ENCODE data around the gene THRB. TPM values are rescaled to one million over a fixed set of nuclear protein-coding genes. Genes with fewer than 3 reads are reported as not detected.

Gene THRB
- total RNA-seq, 3 donors from 2014 or later: 29.8 to 40.2 (median 39.2) TPM

DNA sequence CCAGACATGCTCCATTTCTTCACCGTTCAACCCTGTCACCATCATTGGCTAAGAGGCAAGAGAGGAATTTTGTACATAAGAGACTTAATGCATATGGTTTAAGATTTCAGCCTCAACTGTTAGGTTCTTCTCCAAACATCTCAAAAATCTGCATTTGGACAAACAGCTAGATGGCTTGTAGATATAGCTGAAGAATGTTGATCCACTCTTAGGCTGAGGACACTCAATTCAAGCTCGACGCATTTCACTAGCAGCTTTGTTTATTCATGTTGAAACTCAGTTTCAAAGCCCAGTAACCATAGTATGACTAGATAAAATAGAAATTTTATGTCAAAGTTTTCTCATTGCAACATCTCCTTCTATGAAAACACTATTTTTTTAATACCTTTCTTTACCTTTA is 208.2 kb downstream of the THRB start:
- H3K36me3 ChIP-seq: no peaks in the 10 kb centered on the region
- H3K4me1 ChIP-seq: peaks cover 3 to 13% of the 10 kb centered on the region in 2 donors
- TF ChIP-seq, protein P1, sequence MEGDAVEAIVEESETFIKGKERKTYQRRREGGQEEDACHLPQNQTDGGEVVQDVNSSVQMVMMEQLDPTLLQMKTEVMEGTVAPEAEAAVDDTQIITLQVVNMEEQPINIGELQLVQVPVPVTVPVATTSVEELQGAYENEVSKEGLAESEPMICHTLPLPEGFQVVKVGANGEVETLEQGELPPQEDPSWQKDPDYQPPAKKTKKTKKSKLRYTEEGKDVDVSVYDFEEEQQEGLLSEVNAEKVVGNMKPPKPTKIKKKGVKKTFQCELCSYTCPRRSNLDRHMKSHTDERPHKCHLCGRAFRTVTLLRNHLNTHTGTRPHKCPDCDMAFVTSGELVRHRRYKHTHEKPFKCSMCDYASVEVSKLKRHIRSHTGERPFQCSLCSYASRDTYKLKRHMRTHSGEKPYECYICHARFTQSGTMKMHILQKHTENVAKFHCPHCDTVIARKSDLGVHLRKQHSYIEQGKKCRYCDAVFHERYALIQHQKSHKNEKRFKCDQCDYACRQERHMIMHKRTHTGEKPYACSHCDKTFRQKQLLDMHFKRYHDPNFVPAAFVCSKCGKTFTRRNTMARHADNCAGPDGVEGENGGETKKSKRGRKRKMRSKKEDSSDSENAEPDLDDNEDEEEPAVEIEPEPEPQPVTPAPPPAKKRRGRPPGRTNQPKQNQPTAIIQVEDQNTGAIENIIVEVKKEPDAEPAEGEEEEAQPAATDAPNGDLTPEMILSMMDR (IDR thresholded peaks at IDR 0.05): no peak
- TF ChIP-seq POLR2A (IDR thresholded peaks at IDR 0.05) (no peak), POLR2AphosphoS5 (IDR thresholded peaks at IDR 0.05) (no peak)
- DNase-seq (ENCODE audit: low spot score in 2 of 2): no peak
- intact Hi-C loops (cut with DNase I; ENCODE audit: low total_unique reads): no loop called here
- no peaks in the 10 kb centered on the region for H3K27me3 ChIP-seq
- H3K4me3 ChIP-seq: no peak overlapping the region
- no peak overlapping the region for H3K27ac ChIP-seq
- no peaks in the 10 kb centered on the region for H3K9me3 ChIP-seq

DNA sequence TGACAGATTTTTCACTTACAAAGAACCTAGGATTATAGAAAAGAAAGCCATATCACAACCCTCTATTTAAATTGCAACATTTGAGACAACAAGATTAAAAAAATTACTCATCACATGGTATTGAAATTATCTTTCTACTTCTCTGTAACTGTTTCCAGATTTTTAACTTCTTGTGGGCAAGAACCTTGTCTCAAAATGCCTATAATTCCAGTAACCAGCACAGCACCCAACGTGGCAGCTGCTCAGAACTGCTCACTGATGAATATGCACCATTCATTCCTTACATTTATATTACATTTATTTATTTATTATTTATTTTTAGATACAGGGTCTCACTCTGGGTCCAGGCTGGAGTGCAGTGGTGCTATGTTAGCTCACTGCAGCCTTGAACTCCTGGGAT is 216.1 kb downstream of the THRB start:
- H3K27ac ChIP-seq: no peak overlapping the region
- TF ChIP-seq POLR2A (IDR thresholded peaks at IDR 0.05) (no peak), POLR2AphosphoS5 (IDR thresholded peaks at IDR 0.05) (no peak)
- TF ChIP-seq, protein P1 (IDR thresholded peaks at IDR 0.05): no peak
- no peak overlapping the region for H3K4me3 ChIP-seq
- intact Hi-C loops (cut with DNase I; ENCODE audit: low total_unique reads): no loop called here
- no peak for DNase-seq (ENCODE audit: low spot score in 2 of 2)
- H3K27me3 ChIP-seq: no peaks in the 10 kb centered on the region
- no peaks in the 10 kb centered on the region for H3K36me3 ChIP-seq
- no peaks in the 10 kb centered on the region for H3K4me1 ChIP-seq
- H3K9me3 ChIP-seq: no peaks in the 10 kb centered on the region

DNA sequence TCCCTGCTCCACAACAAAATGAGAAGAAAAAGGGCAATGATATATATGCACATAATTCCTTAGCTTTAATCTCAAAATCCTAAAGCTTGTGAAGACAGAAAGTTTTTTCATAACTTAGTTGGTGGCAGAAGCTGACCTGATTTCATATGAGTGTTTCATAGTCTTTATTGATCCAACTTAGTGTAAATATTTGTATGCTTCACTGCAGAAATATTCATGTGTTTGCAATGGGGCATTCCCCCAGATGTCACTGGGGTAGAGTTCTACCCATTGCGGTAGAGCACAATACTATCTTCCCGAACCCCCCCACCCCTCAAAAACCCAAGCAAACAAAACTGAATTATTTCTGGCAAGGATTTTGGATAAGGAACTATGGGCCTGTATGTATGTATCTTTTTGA is 221.2 kb downstream of the THRB start:
- TF ChIP-seq, protein P1 (IDR thresholded peaks at IDR 0.05): no peak
- TF ChIP-seq POLR2AphosphoS5 (IDR thresholded peaks at IDR 0.05) (no peak), POLR2A (IDR thresholded peaks at IDR 0.05) (no peak)
- DNase-seq (ENCODE audit: low spot score in 2 of 2): no peak
- Histone ChIP-seq H3K4me1 (no peaks in the 10 kb centered on the region), H3K27ac (no peak overlapping the region), H3K9me3 (no peaks in the 10 kb centered on the region), H3K27me3 (no peaks in the 10 kb centered on the region), H3K4me3 (no peak overlapping the region), H3K36me3 (no peaks in the 10 kb centered on the region)
- intact Hi-C loops (cut with DNase I; ENCODE audit: low total_unique reads): no loop called here

DNA sequence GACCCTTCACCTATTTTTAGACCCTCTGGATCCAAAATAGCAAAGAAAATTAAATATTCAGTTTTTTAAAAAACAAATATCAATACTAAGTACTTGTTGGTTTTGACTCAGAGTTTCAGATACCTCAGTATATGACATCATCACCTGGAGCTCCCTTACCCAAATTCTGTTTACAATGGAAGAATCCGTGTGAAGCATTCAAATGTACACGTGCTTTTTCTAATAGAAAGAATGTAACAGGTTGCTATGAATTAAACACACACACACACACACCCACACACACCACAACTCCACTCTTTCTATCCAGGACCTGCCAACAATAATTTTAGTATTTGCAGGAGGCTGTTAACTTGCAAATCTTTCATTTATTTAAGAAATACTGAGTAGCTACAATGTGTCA is 221.8 kb downstream of the THRB start:
- DNase-seq (ENCODE audit: low spot score in 2 of 2): no peak
- TF ChIP-seq POLR2AphosphoS5 (IDR thresholded peaks at IDR 0.05): no peak
- TF ChIP-seq POLR2A (IDR thresholded peaks at IDR 0.05): no peak
- TF ChIP-seq, protein P1 (IDR thresholded peaks at IDR 0.05): no peak
- intact Hi-C loops (cut with DNase I; ENCODE audit: low total_unique reads): no loop called here
- no peak overlapping the region for H3K27ac ChIP-seq
- H3K27me3 ChIP-seq: no peaks in the 10 kb centered on the region
- no peaks in the 10 kb centered on the region for H3K9me3 ChIP-seq
- H3K36me3 ChIP-seq: no peaks in the 10 kb centered on the region
- H3K4me1 ChIP-seq: no peaks in the 10 kb centered on the region
- no peak overlapping the region for H3K4me3 ChIP-seq

DNA sequence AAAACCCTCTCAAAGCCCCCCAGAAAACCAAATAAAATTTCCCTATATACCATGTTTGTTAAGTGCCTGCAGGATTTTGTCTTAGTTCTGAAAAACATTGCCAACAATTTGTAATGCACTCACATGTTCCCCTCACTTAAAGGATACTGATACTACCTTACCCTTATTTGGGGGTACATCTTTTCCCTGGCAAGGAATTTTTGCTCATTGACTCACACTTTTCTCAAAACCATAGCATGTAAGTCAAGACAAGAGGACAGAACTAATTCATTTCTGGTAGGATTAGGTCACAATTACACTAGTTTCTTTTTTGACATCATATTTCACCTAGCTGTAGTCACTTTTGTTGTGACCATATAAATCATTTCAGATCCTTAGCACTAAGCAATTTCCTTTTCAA is 222.2 kb downstream of the THRB start:
- no peak overlapping the region for H3K4me3 ChIP-seq
- no peak for DNase-seq (ENCODE audit: low spot score in 2 of 2)
- H3K36me3 ChIP-seq: no peaks in the 10 kb centered on the region
- H3K9me3 ChIP-seq: no peaks in the 10 kb centered on the region
- H3K27me3 ChIP-seq: no peaks in the 10 kb centered on the region
- H3K4me1 ChIP-seq: no peaks in the 10 kb centered on the region
- no peak for TF ChIP-seq POLR2AphosphoS5 (IDR thresholded peaks at IDR 0.05)
- no peak for TF ChIP-seq POLR2A (IDR thresholded peaks at IDR 0.05)
- TF ChIP-seq, protein P1 (IDR thresholded peaks at IDR 0.05): no peak
- no peak overlapping the region for H3K27ac ChIP-seq
- intact Hi-C loops (cut with DNase I; ENCODE audit: low total_unique reads): no loop called here
